ENCODE measurements around the gene NUDCD3. TPM values are rescaled to one million over a fixed set of nuclear protein-coding genes. Genes with fewer than 3 reads are reported as not detected.

Gene NUDCD3
- total and polyA plus RNA-seq, 12 donors, result 16.2 to 116 (median 102) TPM

GRCh38 chr7:44469461-44470134 lies 20.9 kb downstream of the NUDCD3 start:
- ATAC-seq (no peak), DNase-seq (no peak)
- Histone ChIP-seq H3K27me3 (no peaks in the 10 kb centered on the region), H3K27ac (peak overlapping the region in 2 of 10 donors; percentile 16 to 21), H3K4me1 (peaks cover 5 to 81% (median 55%) of the 10 kb centered on the region in 9 donors), H3K36me3 (peaks cover 0 to 70% (median 0%) of the 10 kb centered on the region in 9 donors), H3K9me3 (no peaks in the 10 kb centered on the region), H3K4me3 (no peak overlapping the region)
- WGBS, 2 donors, result 54 to 60% methylated on average over 4 of the region's 4 CpGs
- no peak for TF ChIP-seq CTCF (IDR thresholded peaks at IDR 0.05)
- intact Hi-C loops (cut with DNase I), result loop anchor here in 5 of 10 donors (5.0 to 10.0 kb wide), 7 partner anchors 72 to 227 kb away; partner anchors contain the start of gene CAMK2B (in 1 of the 5)

- WGBS, 2 donors, result 95 to 99% methylated on average over 4 of the region's 4 CpGs
Observed at GRCh38 chr7:44467217-44467548, 23.3 kb downstream of the NUDCD3 start.

DNA sequence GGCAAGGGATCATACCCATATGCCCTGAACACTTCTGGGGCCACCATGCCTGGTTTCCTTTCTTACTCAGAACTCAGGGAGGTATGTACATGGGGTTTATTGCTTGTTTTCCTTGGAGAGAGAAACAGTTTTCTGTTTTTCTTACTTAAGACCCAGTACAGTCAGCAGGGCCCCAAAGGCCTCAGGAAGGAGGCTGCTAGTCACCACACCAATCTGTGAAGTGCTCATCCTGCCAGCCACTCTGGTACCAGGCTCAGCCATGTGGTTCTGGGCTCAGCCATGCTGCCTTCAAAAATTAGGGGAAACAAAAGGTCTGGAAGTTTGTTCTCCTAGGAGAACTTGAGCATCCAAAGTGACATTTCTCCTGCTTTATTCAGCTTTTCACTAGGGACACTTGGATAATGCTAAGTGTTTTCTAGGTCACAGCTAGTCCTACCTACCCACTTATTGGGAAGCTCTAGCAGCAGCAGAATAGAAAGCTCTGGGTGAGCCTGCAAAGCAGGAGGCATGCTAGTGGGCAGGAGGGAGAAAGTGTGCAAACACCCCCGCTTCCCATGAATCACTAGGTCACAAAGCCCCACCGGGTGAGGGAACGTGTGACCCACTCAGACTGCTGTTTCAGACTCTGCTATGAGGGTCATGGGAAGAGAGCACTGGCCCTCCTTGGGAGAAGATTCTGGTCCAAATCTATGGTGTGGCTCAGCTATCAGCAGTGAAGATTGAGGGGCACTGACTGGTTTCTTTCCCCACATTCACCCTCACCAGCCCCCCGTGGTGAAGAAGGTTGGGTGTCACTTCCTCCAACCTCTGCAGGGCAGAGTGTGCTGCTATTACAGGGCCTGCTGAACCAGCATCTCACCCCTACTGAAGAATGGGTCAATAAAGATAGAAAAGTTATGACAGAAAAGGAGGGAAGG lies 23.9 kb downstream of the NUDCD3 start:
- Histone ChIP-seq H3K4me1 (peaks cover 7 to 76% (median 49%) of the 10 kb centered on the region in 9 donors), H3K36me3 (peaks cover 0 to 51% (median 0%) of the 10 kb centered on the region in 9 donors), H3K27ac (no peak overlapping the region), H3K9me3 (no peaks in the 10 kb centered on the region), H3K4me3 (no peak overlapping the region), H3K27me3 (no peaks in the 10 kb centered on the region)
- intact Hi-C loops (cut with DNase I), result no loop called here
- WGBS, 2 donors, result 87 to 88% methylated on average over 4 of the region's 4 CpGs
- no peak for TF ChIP-seq CTCF (IDR thresholded peaks at IDR 0.05)
- no peak for DNase-seq
- no peak for ATAC-seq

More at GRCh38 chr7:44467217-44467548, 23.3 kb downstream of the NUDCD3 start:
- TF ChIP-seq CTCF (IDR thresholded peaks at IDR 0.05), result no peak
- intact Hi-C loops (cut with DNase I), result no loop called here
- H3K27ac ChIP-seq, result no peak overlapping the region
- ATAC-seq, result no peak
- H3K36me3 ChIP-seq, result peaks cover 0 to 57% (median 0%) of the 10 kb centered on the region in 9 donors
- no peak for DNase-seq
- no peaks in the 10 kb centered on the region for H3K9me3 ChIP-seq
- no peak overlapping the region for H3K4me3 ChIP-seq
- H3K4me1 ChIP-seq, result peaks cover 5 to 76% (median 45%) of the 10 kb centered on the region in 9 donors
- no peaks in the 10 kb centered on the region for H3K27me3 ChIP-seq

- DNase-seq, result no peak
- no peak for TF ChIP-seq CTCF (IDR thresholded peaks at IDR 0.05)
- H3K27ac ChIP-seq, result peak overlapping the region in 1 of 10 donors; percentile 18
- H3K4me1 ChIP-seq, result peaks cover 8 to 81% (median 54%) of the 10 kb centered on the region in 9 donors
- 49 to 57% methylated on average over 5 of the region's 5 CpGs for WGBS, 2 donors
- peak in 5 of 8 donors; percentile 46 to 77 (median 56) for ATAC-seq
- H3K27me3 ChIP-seq, result no peaks in the 10 kb centered on the region
- H3K9me3 ChIP-seq, result no peaks in the 10 kb centered on the region
- intact Hi-C loops (cut with DNase I), result no loop called here
- peaks cover 0 to 40% (median 0%) of the 10 kb centered on the region in 9 donors for H3K36me3 ChIP-seq
- H3K4me3 ChIP-seq, result no peak overlapping the region
Observed at GRCh38 chr7:44465490-44465889, 25.0 kb downstream of the NUDCD3 start.
